Mesenchymal stem cell (in vitro differentiated cells and primary cell): ENCODE measurements around the gene PRAMEF11.
"Not testable (repeated sequence)": the region's sequence is repeated elsewhere in the genome, so short reads cannot be mapped to it uniquely, and the experiment has no call there.

ENCODE experiments used
- DNase-seq: peaks from one replicate; pipeline ENCODE4 v3.0.0-alpha.2; 2013
- H2AFZ ChIP-seq: one replicate; pipeline ENCODE4 v1.6.1; 2013; ENCODE audit warnings: low read depth, mild to moderate bottlenecking, control low read depth, inconsistent platforms, low read length, moderate library complexity
- H2AK5ac ChIP-seq: 2 replicates; pipeline ENCODE4 v1.6.1; 2013; ENCODE audit warnings: low read length, moderate library complexity, mild to moderate bottlenecking, inconsistent platforms; ENCODE audit not compliant: severe bottlenecking
- H2BK120ac ChIP-seq: one replicate; pipeline ENCODE4 v1.6.1; 2013; ENCODE audit warnings: low read depth, mild to moderate bottlenecking, inconsistent platforms, low read length, moderate library complexity
- H2BK12ac ChIP-seq, 2 experiments: one replicate each; pipeline ENCODE4 v1.6.1; 2013; ENCODE audit warnings: inconsistent platforms in 2 of 2, low read length in 2 of 2, mild to moderate bottlenecking in 2 of 2, moderate library complexity in 2 of 2, control low read depth in 1 of 2
- H2BK15ac ChIP-seq: one replicate; pipeline ENCODE4 v1.6.1; 2013; ENCODE audit warnings: mild to moderate bottlenecking, low read depth, inconsistent platforms; ENCODE audit not compliant: poor library complexity, severe bottlenecking
- H2BK5ac ChIP-seq: 2 replicates; pipeline ENCODE4 v1.6.1; 2013; ENCODE audit warnings: low read depth, mild to moderate bottlenecking, low read length, control low read depth, inconsistent platforms; ENCODE audit not compliant: poor library complexity, severe bottlenecking
- H3K14ac ChIP-seq, 2 experiments: one replicate each; pipeline ENCODE4 v1.6.1; 2013; ENCODE audit warnings: inconsistent platforms in 2 of 2, low read length in 2 of 2, control low read depth in 1 of 2, mild to moderate bottlenecking in 1 of 2, moderate library complexity in 1 of 2
- H3K18ac ChIP-seq, 2 experiments: one replicate each; pipeline ENCODE4 v1.6.1; 2013; ENCODE audit warnings: inconsistent platforms in 2 of 2, low read length in 2 of 2, control low read depth in 1 of 2, low read depth in 1 of 2, mild to moderate bottlenecking in 1 of 2
- H3K23ac ChIP-seq, 2 experiments: one replicate each; pipeline ENCODE4 v1.6.1; 2013; ENCODE audit warnings: inconsistent platforms in 2 of 2, low read length in 2 of 2, mild to moderate bottlenecking in 2 of 2, moderate library complexity in 2 of 2, control low read depth in 1 of 2
- H3K27ac ChIP-seq: 2 replicates; pipeline ENCODE4 v1.5.1; 2013; ENCODE audit warnings: mild to moderate bottlenecking, moderate library complexity, low read length, control low read depth, inconsistent platforms; ENCODE audit not compliant: poor library complexity, severe bottlenecking
- H3K27me3 ChIP-seq, 2 experiments: 2 replicates each; pipeline versions ENCODE4 v1.6.1 to v1.7.0; 2013; ENCODE audit warnings: low read length in 2 of 2, mild to moderate bottlenecking in 2 of 2, moderate library complexity in 2 of 2, control low read depth in 1 of 2, inconsistent platforms in 1 of 2; ENCODE audit not compliant: control insufficient read depth in 1 of 2, insufficient read depth in 1 of 2
- H3K36me3 ChIP-seq, 2 experiments: 2 replicates each; pipeline versions ENCODE4 v1.6.1 to v1.7.0; 2013; ENCODE audit warnings: low read length in 2 of 2, control low read depth in 1 of 2, inconsistent platforms in 1 of 2, low read depth in 1 of 2, mild to moderate bottlenecking in 1 of 2; ENCODE audit not compliant: insufficient read depth in 2 of 2, control insufficient read depth in 1 of 2
- H3K4ac ChIP-seq, 2 experiments: one replicate each; pipeline ENCODE4 v1.6.1; 2013; ENCODE audit warnings: inconsistent platforms in 2 of 2, low read length in 2 of 2, mild to moderate bottlenecking in 2 of 2, moderate library complexity in 2 of 2, control low read depth in 1 of 2, low read depth in 1 of 2
- H3K4me1 ChIP-seq: 2 replicates; pipeline ENCODE4 v1.6.1; 2013; ENCODE audit warnings: low read depth, low read length, control low read depth; ENCODE audit not compliant: control insufficient read depth, insufficient read depth
- H3K4me2 ChIP-seq: 2 replicates; pipeline ENCODE4 v1.6.1; 2013; ENCODE audit warnings: low read length, mild to moderate bottlenecking, inconsistent platforms; ENCODE audit not compliant: poor library complexity, severe bottlenecking
- H3K4me3 ChIP-seq, 2 experiments: 2 replicates each; pipeline versions ENCODE4 v1.5.1 to v1.7.0; 2013; ENCODE audit warnings: low read length in 2 of 2, mild to moderate bottlenecking in 2 of 2, control low read depth in 1 of 2, low read depth in 1 of 2; ENCODE audit not compliant: insufficient read depth in 1 of 2
- H3K79me1 ChIP-seq: replicated peaks from 2 replicates; pipeline ENCODE4 v1.6.1; 2013; ENCODE audit warnings: mild to moderate bottlenecking, control low read depth, low read length, inconsistent platforms; ENCODE audit not compliant: poor library complexity, severe bottlenecking
- H3K9ac ChIP-seq: 2 replicates; pipeline ENCODE4 v1.7.0; 2013; ENCODE audit warnings: mild to moderate bottlenecking, low read length, moderate library complexity
- H3K9me3 ChIP-seq: 2 replicates; pipeline ENCODE4 v1.7.0; 2013; ENCODE audit warnings: mild to moderate bottlenecking, low read length; ENCODE audit not compliant: control insufficient read depth
- H4K8ac ChIP-seq: one replicate; pipeline ENCODE4 v1.6.1; 2013; ENCODE audit warnings: inconsistent platforms, mild to moderate bottlenecking, low read length, moderate library complexity
- H4K91ac ChIP-seq: one replicate; pipeline ENCODE4 v1.6.1; 2013; ENCODE audit warnings: mild to moderate bottlenecking, low read length, inconsistent platforms
- WGBS: methylation state at CpG from one replicate; pipeline ENCODE4 v1.1.7; 2013; ENCODE audit warnings: mixed read lengths; 5-methylcytosine and 5-hydroxymethylcytosine counted together

The PRAMEF11 gene

DNA sequence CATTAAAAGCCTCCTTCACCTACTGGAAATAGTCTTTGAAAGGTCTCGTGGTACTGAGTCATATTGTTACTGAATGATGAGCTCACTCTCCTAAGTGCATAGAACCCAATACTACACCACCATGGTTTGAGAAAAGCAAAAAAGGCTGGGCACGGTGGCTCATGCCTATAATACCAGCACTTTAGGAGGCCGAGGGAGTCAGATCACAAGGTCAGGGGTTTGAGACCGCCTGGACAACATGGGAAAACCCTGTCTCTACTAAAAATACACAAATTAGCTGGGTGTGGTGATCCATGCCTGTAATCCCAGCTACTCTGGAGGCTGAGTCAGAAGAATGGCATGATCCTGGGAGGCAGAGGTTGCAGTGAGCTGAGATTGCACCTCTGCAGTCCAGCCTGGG lies 20.6 kb upstream of the PRAMEF11 start:
- no peak overlapping the region for H2AFZ ChIP-seq
- H3K36me3 ChIP-seq: no peaks in the 10 kb centered on the region
- no peak overlapping the region for H4K8ac ChIP-seq
- no peaks in the 10 kb centered on the region for H3K79me1 ChIP-seq
- H3K4ac ChIP-seq: no peak overlapping the region
- H2BK12ac ChIP-seq: no peak overlapping the region
- H3K27me3 ChIP-seq: no peaks in the 10 kb centered on the region
- no peak overlapping the region for H3K4me3 ChIP-seq
- no peak overlapping the region for H2BK120ac ChIP-seq
- H2AK5ac ChIP-seq: no peak overlapping the region
- DNase-seq: no peak
- no peak overlapping the region for H3K4me2 ChIP-seq
- no peak overlapping the region for H3K14ac ChIP-seq
- no peak overlapping the region for H3K27ac ChIP-seq
- no peak overlapping the region for H3K23ac ChIP-seq
- no peaks in the 10 kb centered on the region for H3K4me1 ChIP-seq
- no peak overlapping the region for H2BK15ac ChIP-seq
- H3K9me3 ChIP-seq: no peaks in the 10 kb centered on the region
- no peak overlapping the region for H4K91ac ChIP-seq
- H3K18ac ChIP-seq: no peak overlapping the region
- H3K9ac ChIP-seq: peak overlapping the region; percentile 39
- H2BK5ac ChIP-seq: no peak overlapping the region
- WGBS: 64% methylated on average over 4 of the region's 4 CpGs

DNA sequence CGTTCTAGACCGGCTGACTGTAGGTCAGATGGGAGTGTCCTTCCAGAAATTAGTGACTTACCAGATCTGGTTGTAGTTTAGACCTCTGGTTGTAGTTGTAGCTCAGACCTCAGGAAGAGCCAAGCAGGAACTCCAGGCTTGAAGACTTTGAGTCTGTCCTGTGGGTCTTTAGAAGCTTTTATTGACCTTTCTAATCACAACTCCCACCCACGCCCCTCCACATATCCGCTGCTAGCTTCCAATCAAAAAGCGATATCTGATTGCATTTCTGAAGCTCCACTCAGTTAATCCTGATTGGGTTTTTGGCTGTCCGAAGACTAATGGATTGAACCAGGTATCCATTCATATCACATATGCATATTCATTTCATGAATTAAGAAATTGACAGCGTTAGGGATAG lies 17.4 kb upstream of the PRAMEF11 start, which contains the start of gene HNRNPCL1:
HNRNPCL1 (minus strand) TSS at position 101 of the 400 bp plus-strand sequence. CDS start 431 bp downstream, outside the sequence.
- not testable (repeated sequence) for H2BK5ac ChIP-seq, H3K23ac ChIP-seq, H4K91ac ChIP-seq, H2AK5ac ChIP-seq, H2AFZ ChIP-seq, H3K9ac ChIP-seq, H3K36me3 ChIP-seq, H3K4ac ChIP-seq, H3K18ac ChIP-seq, H2BK120ac ChIP-seq, H3K4me1 ChIP-seq, H3K79me1 ChIP-seq, H3K14ac ChIP-seq, H3K9me3 ChIP-seq, H3K27ac ChIP-seq, H3K27me3 ChIP-seq, H4K8ac ChIP-seq, DNase-seq, H3K4me2 ChIP-seq, H2BK15ac ChIP-seq, H3K4me3 ChIP-seq, H2BK12ac ChIP-seq
- 74% methylated on average over 7 of the region's 7 CpGs for WGBS

DNA sequence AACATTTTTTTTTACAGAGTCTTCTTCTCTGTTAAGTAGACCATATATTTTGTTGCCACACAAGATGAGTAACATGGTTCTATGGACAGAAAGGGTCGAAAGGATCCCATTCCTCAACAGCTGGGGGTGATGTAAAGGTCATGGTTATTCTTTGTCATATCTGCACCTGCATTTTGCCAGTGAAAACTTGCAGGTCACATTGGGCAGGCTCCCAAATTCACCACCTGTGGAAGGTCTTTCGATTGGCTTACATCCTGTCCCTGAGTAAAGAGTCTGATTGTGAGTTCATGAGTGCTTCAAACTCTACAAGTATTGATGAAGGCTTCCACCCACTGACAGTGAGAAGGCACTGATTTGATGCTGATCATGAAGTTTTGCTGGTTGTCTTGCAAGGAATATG lies 2.0 kb upstream of the PRAMEF11 start:
- H3K4me3 ChIP-seq, H3K4me1 ChIP-seq, H3K18ac ChIP-seq, H2BK12ac ChIP-seq, H3K79me1 ChIP-seq, H2BK120ac ChIP-seq, H3K23ac ChIP-seq, H3K14ac ChIP-seq, H3K27ac ChIP-seq, H3K9ac ChIP-seq, H2BK15ac ChIP-seq, H2BK5ac ChIP-seq, H4K8ac ChIP-seq, H2AK5ac ChIP-seq, H4K91ac ChIP-seq, H3K36me3 ChIP-seq, DNase-seq, H3K4me2 ChIP-seq, H3K4ac ChIP-seq, H3K9me3 ChIP-seq, H2AFZ ChIP-seq, H3K27me3 ChIP-seq: not testable (repeated sequence)
- WGBS: 36% methylated on average over 2 of the region's 2 CpGs

DNA sequence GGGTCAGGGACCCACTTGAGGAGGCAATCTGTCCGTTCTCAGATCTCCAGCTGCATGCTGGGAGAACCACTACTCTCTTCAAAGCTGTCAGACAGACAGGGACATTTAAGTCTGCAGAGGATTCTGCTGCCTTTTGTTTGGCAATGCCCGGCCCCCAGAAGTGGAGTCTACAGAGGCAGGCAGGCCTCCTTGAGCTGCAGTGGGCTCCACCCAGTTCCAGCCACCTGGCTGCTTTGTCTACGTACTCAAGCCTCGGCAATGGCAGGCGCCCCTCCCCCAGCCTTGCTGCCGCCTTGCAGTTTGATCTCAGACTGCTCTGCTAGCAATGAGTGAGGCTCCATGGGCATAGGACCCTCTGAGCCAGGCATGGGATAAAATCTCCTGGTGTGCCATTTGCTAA lies 12.1 kb downstream of the PRAMEF11 start:
- H3K14ac ChIP-seq, H2BK120ac ChIP-seq, H2BK12ac ChIP-seq, H3K36me3 ChIP-seq, H3K23ac ChIP-seq, H3K9me3 ChIP-seq, H2BK15ac ChIP-seq, H2AK5ac ChIP-seq, H3K4me2 ChIP-seq, H3K18ac ChIP-seq, H3K27ac ChIP-seq, H2BK5ac ChIP-seq, H2AFZ ChIP-seq, H3K4me1 ChIP-seq, H4K91ac ChIP-seq, H4K8ac ChIP-seq, H3K27me3 ChIP-seq, H3K4ac ChIP-seq, H3K9ac ChIP-seq, H3K4me3 ChIP-seq, H3K79me1 ChIP-seq, DNase-seq: not testable (repeated sequence)
- WGBS: 70% methylated on average over 6 of the region's 6 CpGs
